Upper lobe of left lung (tissue), 6 donors: ENCODE measurements around the gene THYN1. TPM values are rescaled to one million over a fixed set of nuclear protein-coding genes. Genes with fewer than 3 reads are reported as not detected.
A peak's percentile ranks its signal among the peaks of the same experiment; 100 is the strongest.

ENCODE experiments used
- ATAC-seq, 2 donors: fragments of 200-7000 bp; cut with Tn5 transposase; one replicate each; pipeline ENCODE4 v1.9.1; 2022; ENCODE audit warnings: mild to moderate bottlenecking in 2 of 2, moderate library complexity in 2 of 2; ENCODE audit not compliant: low FRiP score in 2 of 2
- DNase-seq, 2 donors: peaks; one replicate each; pipeline ENCODE4 v3.0.0-alpha.2; 2019 to 2020
- H3K27ac ChIP-seq, 4 donors: fragments of 200-600 bp; sonication (generic); one replicate each; pipeline ENCODE4 v1.5.1; 2016 to 2019
- H3K27me3 ChIP-seq, 4 donors: fragments of 200-600 bp; sonication (generic); one replicate each; pipeline ENCODE4 v1.5.1; 2017 to 2019
- H3K36me3 ChIP-seq, 4 donors: fragments of 200-600 bp; sonication (generic); one replicate each; pipeline ENCODE4 v1.5.1; 2016 to 2019
- H3K4me1 ChIP-seq, 4 donors: fragments of 200-600 bp; sonication (generic); one replicate each; pipeline ENCODE4 v1.5.1; 2018 to 2019
- H3K4me3 ChIP-seq, 4 donors: fragments of 200-600 bp; sonication (generic); one replicate each; pipeline ENCODE4 v1.5.1; 2017 to 2019; ENCODE audit warnings: mild to moderate bottlenecking in 2 of 4, moderate library complexity in 1 of 4
- H3K9me3 ChIP-seq, 4 donors: fragments of 200-600 bp; sonication (generic); one replicate each; pipeline ENCODE4 v1.5.1; 2018 to 2019
- EP300 ChIP-seq, 4 donors: sonication (generic); formaldehyde crosslinking; IDR thresholded peaks; one replicate each; pipeline ENCODE4 v1.5.1; 2017; ENCODE audit warnings: antibody characterized with exemption in 4 of 4, control low read depth in 2 of 4
- POLR2A ChIP-seq, 4 donors: fragments of 450-650 bp; IDR thresholded peaks; one replicate each; pipeline ENCODE4 v1.5.1; 2016 to 2017; ENCODE audit warnings: antibody characterized with exemption in 4 of 4, mild to moderate bottlenecking in 2 of 4
- POLR2AphosphoS5 ChIP-seq, 2 donors: sonication (generic); formaldehyde crosslinking; IDR thresholded peaks; one replicate each; pipeline ENCODE4 v1.5.1; 2017; ENCODE audit warnings: antibody characterized with exemption in 2 of 2
- WGBS, 2 donors: methylation state at CpG; one replicate each; pipeline ENCODE4 v1.1.5; 2017 to 2018; 5-methylcytosine and 5-hydroxymethylcytosine counted together
- total RNA-seq, 6 donors: library from RNA; depleted of rRNA in 4 of 6; stranded (reverse); fragments of >200 nt in 4 of 6; gene quantifications; one replicate each; pipeline versions ENCODE4 v1.1.0 to v1.2.1, GENCODE V29; 2016 to 2021
- TF ChIP-seq, protein P1 (sequence below), 6 experiments: fragments of 450-650 bp in 4 of 6; fragments of 200-600 bp in 2 of 6; sonication (generic) in 2 of 6; IDR thresholded peaks; one replicate each; pipeline ENCODE4 v1.5.1; 2016 to 2019; ENCODE audit warnings: antibody characterized with exemption in 6 of 6
- donor health status: DM: no; HTN: no; CAD: no; lungs with moderate emphysema.
- donor health status: DM: no; HTN: yes; CAD: no; lungs with severe emphysema.

Gene THYN1
- total RNA-seq, 6 donors from 2014 or later: 23.2 to 39.8 (median 34.2) TPM

DNA sequence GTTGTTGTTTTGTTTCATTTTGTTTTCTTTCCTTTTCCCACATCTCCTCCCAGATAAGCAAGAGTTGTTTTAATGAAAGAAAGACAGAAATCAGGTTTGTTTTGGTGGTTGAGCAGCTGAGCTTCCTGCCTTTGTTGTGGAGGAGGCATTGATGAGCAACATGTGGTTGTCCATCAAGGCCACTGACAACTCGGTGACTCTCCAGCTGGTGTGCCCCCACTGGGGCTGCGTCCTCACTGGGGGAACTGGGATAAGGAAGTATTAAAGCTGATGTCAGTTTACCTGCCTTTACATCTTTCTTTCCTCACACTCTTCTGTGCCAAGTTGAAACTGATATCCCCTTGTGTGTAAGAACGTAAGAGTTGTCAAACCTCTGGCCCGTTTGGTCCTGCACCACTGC lies 22.8 kb downstream of the THYN1 start:
- no peak for DNase-seq
- ATAC-seq: no peak
- Histone ChIP-seq H3K27me3 (no peaks in the 10 kb centered on the region), H3K27ac (peak overlapping the region in 1 of 4 donors; percentile 17), H3K4me1 (peaks cover 21 to 61% (median 52%) of the 10 kb centered on the region in 4 donors), H3K36me3 (peaks cover 0 to 7% (median 3%) of the 10 kb centered on the region in 4 donors), H3K9me3 (no peaks in the 10 kb centered on the region), H3K4me3 (no peak overlapping the region)
- 68 to 70% methylated on average over 4 of the region's 4 CpGs for WGBS, 2 donors
- no peak for TF ChIP-seq EP300 (IDR thresholded peaks at IDR 0.05)
- no peak for TF ChIP-seq POLR2AphosphoS5 (IDR thresholded peaks at IDR 0.05)
- TF ChIP-seq, protein P1, sequence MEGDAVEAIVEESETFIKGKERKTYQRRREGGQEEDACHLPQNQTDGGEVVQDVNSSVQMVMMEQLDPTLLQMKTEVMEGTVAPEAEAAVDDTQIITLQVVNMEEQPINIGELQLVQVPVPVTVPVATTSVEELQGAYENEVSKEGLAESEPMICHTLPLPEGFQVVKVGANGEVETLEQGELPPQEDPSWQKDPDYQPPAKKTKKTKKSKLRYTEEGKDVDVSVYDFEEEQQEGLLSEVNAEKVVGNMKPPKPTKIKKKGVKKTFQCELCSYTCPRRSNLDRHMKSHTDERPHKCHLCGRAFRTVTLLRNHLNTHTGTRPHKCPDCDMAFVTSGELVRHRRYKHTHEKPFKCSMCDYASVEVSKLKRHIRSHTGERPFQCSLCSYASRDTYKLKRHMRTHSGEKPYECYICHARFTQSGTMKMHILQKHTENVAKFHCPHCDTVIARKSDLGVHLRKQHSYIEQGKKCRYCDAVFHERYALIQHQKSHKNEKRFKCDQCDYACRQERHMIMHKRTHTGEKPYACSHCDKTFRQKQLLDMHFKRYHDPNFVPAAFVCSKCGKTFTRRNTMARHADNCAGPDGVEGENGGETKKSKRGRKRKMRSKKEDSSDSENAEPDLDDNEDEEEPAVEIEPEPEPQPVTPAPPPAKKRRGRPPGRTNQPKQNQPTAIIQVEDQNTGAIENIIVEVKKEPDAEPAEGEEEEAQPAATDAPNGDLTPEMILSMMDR (IDR thresholded peaks at IDR 0.05): no peak
- TF ChIP-seq POLR2A (IDR thresholded peaks at IDR 0.05): no peak

DNA sequence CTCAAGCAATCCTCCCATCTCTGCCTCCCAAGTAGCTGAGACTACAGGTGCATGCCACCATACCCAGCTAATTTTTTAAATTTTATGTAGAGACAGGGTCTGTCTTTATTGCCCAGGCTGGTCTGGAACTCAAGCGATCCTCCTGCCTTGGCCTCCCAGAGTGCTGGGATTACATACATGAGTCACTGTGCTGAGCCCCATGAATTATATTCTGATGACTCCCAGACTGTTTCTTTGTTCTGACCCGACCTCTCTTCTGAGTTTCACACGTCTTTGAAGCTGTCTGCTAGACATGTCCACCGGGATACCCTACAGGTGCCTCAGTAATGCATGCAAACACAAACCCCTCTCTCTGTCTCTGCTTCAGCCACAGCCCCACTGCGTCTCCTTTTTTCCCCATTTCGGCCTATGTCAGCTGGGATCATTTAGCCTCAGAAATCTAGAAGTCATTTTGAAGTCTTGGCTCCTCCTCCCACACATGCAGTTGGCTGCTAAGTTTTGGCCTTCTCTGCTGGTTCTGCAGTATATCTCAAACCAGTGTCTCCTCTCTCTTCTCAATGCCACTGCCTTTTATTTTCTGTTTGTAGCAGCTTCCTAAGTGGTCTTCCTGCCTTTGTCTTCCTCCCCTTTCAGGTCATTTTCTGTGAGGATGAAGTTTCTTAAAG lies 23.9 kb downstream of the THYN1 start:
- Histone ChIP-seq H3K27me3 (no peaks in the 10 kb centered on the region), H3K4me1 (peaks cover 21 to 64% (median 52%) of the 10 kb centered on the region in 4 donors), H3K36me3 (no peaks in the 10 kb centered on the region), H3K9me3 (no peaks in the 10 kb centered on the region), H3K4me3 (no peak overlapping the region), H3K27ac (no peak overlapping the region)
- 72 to 77% methylated on average over 6 of the region's 6 CpGs for WGBS, 2 donors
- no peak for DNase-seq
- ATAC-seq: no peak
- TF ChIP-seq POLR2AphosphoS5 (IDR thresholded peaks at IDR 0.05) (no peak), EP300 (IDR thresholded peaks at IDR 0.05) (no peak), POLR2A (IDR thresholded peaks at IDR 0.05) (no peak)
- TF ChIP-seq, protein P1 (IDR thresholded peaks at IDR 0.05): no peak

DNA sequence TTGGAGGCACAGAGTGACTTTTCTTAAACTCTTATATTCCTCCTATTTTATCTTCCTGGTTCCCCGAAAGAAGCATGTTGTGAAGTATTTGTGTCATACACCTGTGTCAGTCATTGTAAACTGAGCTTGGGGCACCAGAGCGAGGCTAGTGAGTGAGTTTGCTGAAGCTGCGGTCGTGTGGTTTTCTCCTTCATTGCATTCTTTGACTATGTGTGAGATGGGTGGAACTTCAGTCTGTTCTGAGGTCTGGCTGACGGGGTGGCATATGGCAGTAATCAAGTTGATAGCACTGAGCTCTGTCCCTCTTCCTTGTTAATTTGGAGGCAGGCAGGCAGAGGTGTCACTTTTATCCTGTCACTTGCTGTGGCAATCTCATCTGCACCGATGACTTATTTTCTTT lies 24.5 kb downstream of the THYN1 start:
- Histone ChIP-seq H3K27me3 (no peaks in the 10 kb centered on the region), H3K27ac (no peak overlapping the region), H3K36me3 (no peaks in the 10 kb centered on the region), H3K4me3 (no peak overlapping the region), H3K9me3 (no peaks in the 10 kb centered on the region), H3K4me1 (peaks cover 21 to 64% (median 52%) of the 10 kb centered on the region in 4 donors)
- WGBS, 2 donors: 80 to 83% methylated on average over 6 of the region's 6 CpGs
- TF ChIP-seq POLR2A (IDR thresholded peaks at IDR 0.05) (no peak), POLR2AphosphoS5 (IDR thresholded peaks at IDR 0.05) (no peak), EP300 (IDR thresholded peaks at IDR 0.05) (no peak)
- TF ChIP-seq, protein P1 (IDR thresholded peaks at IDR 0.05): no peak
- no peak for DNase-seq
- no peak for ATAC-seq

DNA sequence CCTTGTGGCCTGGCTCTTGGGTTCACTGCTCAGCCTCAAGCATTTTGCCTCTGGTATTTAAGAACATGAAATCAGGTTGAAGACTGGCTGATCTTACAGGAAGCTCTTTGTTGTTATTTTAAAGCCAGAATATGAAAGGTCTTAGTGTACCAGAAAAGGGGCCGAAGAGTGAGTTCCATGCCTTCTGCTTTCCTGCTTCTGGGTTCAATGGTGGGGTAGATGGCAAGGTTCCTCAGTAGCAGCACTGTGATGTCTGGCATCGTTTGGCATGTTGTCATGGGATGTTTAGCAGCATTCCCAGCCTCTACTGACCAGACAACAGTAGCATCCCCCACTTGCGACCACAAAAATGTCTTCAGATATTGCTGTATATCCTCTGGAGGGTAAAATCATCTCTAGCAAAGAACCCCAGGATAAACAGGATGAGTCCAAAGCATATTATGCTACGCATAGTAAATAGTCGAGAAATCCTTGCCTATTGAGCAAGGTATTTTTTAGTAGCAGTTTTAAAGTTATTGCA lies 26.3 kb downstream of the THYN1 start:
- Histone ChIP-seq H3K9me3 (no peaks in the 10 kb centered on the region), H3K27ac (no peak overlapping the region), H3K36me3 (no peaks in the 10 kb centered on the region), H3K4me1 (peaks cover 28 to 74% (median 53%) of the 10 kb centered on the region in 4 donors), H3K4me3 (no peak overlapping the region), H3K27me3 (no peaks in the 10 kb centered on the region)
- DNase-seq (no peak), ATAC-seq (no peak)
- WGBS, 2 donors: 86 to 92% methylated on average over 5 of the region's 5 CpGs
- no peak for TF ChIP-seq EP300 (IDR thresholded peaks at IDR 0.05)
- no peak for TF ChIP-seq POLR2AphosphoS5 (IDR thresholded peaks at IDR 0.05)
- TF ChIP-seq, protein P1 (IDR thresholded peaks at IDR 0.05): no peak
- no peak for TF ChIP-seq POLR2A (IDR thresholded peaks at IDR 0.05)
